ENCODE measurements around the gene CHST5. TPM values are rescaled to one million over a fixed set of nuclear protein-coding genes. Genes with fewer than 3 reads are reported as not detected.
A peak's percentile ranks its signal among the peaks of the same experiment; 100 is the strongest.

The CHST5 gene
- polyA plus RNA-seq, 3 donors = not detected

- no peak for DNase-seq
- Histone ChIP-seq H3K9ac (ENCODE audit: insufficient read depth, low read length, poor library complexity, severe bottlenecking) (no peak overlapping the region), H4K20me1 (ENCODE audit: insufficient read depth, low read length) (no peaks in the 10 kb centered on the region), H3K27ac (ENCODE audit: low read depth in 1 of 2, low read length in 2 of 2) (no peak overlapping the region), H3K4me2 (replicated peaks; ENCODE audit: extremely low read depth, low read length, poor library complexity, severe bottlenecking) (no peak overlapping the region), H3K36me3 (replicated peaks in 1 of 2; ENCODE audit: control insufficient read depth in 1 of 2, insufficient read depth in 2 of 2, low read length in 2 of 2) (no peaks in the 10 kb centered on the region), H3K79me2 (ENCODE audit: insufficient read depth, low read length) (no peaks in the 10 kb centered on the region), H3K9me3 (replicated peaks in 1 of 2; ENCODE audit: control insufficient read depth in 1 of 2, insufficient read depth in 1 of 2, low read length in 2 of 2) (no peaks in the 10 kb centered on the region), H3K4me1 (ENCODE audit: control insufficient read depth in 1 of 2, insufficient read depth in 2 of 2, low read length in 2 of 2) (peaks cover 12 to 14% of the 10 kb centered on the region in 2 donors), H3K27me3 (ENCODE audit: control insufficient read depth in 2 of 2, insufficient read depth in 2 of 2, low read length in 2 of 2) (no peaks in the 10 kb centered on the region), H2AFZ (ENCODE audit: insufficient read depth, low read depth, low read length, poor library complexity, severe bottlenecking) (no peak overlapping the region), H3K4me3 (replicated peaks in 1 of 3; ENCODE audit: low read depth in 2 of 3, low read length in 3 of 3) (no peak overlapping the region)
- Mint-ChIP-seq H3K4me3 (no peak overlapping the region), H3K27ac (peak overlapping the region in 2 of 7 donors; percentile 21 to 38), H3K4me1 (peaks cover 9% of the 10 kb centered on the region), H3K36me3 (no peaks in the 10 kb centered on the region), H3K27me3 (ENCODE audit: low read depth in 3 of 3) (peaks cover 8 to 16% (median 16%) of the 10 kb centered on the region in 3 donors), H3K9me3 (peaks cover 0 to 5% (median 0%) of the 10 kb centered on the region in 7 donors)
- WGBS (ENCODE audit: insufficient coverage) = 72% methylated on average over 10 of the region's 14 CpGs
- no peak for TF ChIP-seq CTCF (IDR thresholded peaks at IDR 0.05)
- intact Hi-C loops (cut with micrococcal nuclease) = no loop called here
Observed at GRCh38 chr16:75482434-75483205, 53.3 kb downstream of the CHST5 start.

- intact Hi-C loops (cut with micrococcal nuclease) = no loop called here
- H3K27me3 Mint-ChIP-seq (ENCODE audit: low read depth in 3 of 3) = peaks cover 8 to 17% (median 16%) of the 10 kb centered on the region in 3 donors
Observed at GRCh38 chr16:75481475-75481874, 54.4 kb downstream of the CHST5 start.

More at GRCh38 chr16:75481475-75481874, 54.4 kb downstream of the CHST5 start:
- peaks cover 0 to 5% (median 0%) of the 10 kb centered on the region in 7 donors for H3K9me3 Mint-ChIP-seq
- H3K79me2 ChIP-seq (ENCODE audit: insufficient read depth, low read length) = no peaks in the 10 kb centered on the region
- no peak overlapping the region for H3K27ac ChIP-seq (ENCODE audit: low read depth in 1 of 2, low read length in 2 of 2)
- no peaks in the 10 kb centered on the region for H4K20me1 ChIP-seq (ENCODE audit: insufficient read depth, low read length)
- H3K36me3 ChIP-seq (replicated peaks in 1 of 2; ENCODE audit: control insufficient read depth in 1 of 2, insufficient read depth in 2 of 2, low read length in 2 of 2) = no peaks in the 10 kb centered on the region
- no peaks in the 10 kb centered on the region for H3K36me3 Mint-ChIP-seq
- peaks cover 12 to 18% of the 10 kb centered on the region in 2 donors for H3K4me1 ChIP-seq (ENCODE audit: control insufficient read depth in 1 of 2, insufficient read depth in 2 of 2, low read length in 2 of 2)
- H3K9me3 ChIP-seq (replicated peaks in 1 of 2; ENCODE audit: control insufficient read depth in 1 of 2, insufficient read depth in 1 of 2, low read length in 2 of 2) = no peaks in the 10 kb centered on the region
- DNase-seq = no peak
- H3K4me2 ChIP-seq (replicated peaks; ENCODE audit: extremely low read depth, low read length, poor library complexity, severe bottlenecking) = no peak overlapping the region
- H2AFZ ChIP-seq (ENCODE audit: insufficient read depth, low read depth, low read length, poor library complexity, severe bottlenecking) = no peak overlapping the region
- H3K9ac ChIP-seq (ENCODE audit: insufficient read depth, low read length, poor library complexity, severe bottlenecking) = no peak overlapping the region
- H3K4me3 Mint-ChIP-seq = no peak overlapping the region
- peaks cover 14% of the 10 kb centered on the region for H3K4me1 Mint-ChIP-seq
- H3K27me3 ChIP-seq (ENCODE audit: control insufficient read depth in 2 of 2, insufficient read depth in 2 of 2, low read length in 2 of 2) = no peaks in the 10 kb centered on the region
- WGBS (ENCODE audit: insufficient coverage) = 96% methylated on average over 6 of the region's 7 CpGs
- no peak overlapping the region for H3K27ac Mint-ChIP-seq
- no peak for TF ChIP-seq CTCF (IDR thresholded peaks at IDR 0.05)
- H3K4me3 ChIP-seq (replicated peaks in 1 of 3; ENCODE audit: low read depth in 2 of 3, low read length in 3 of 3) = no peak overlapping the region

Data from CD14-positive monocyte (primary cell).